GM10266 (cell line): ENCODE data around the gene AHNAK2.
"Not testable (repeated sequence)": the region's sequence is repeated elsewhere in the genome, so short reads cannot be mapped to it uniquely, and the experiment has no call there.

Source experiments
- DNase-seq: peaks from one replicate; pipeline ENCODE4 v3.0.0; 2012; ENCODE audit errors: extremely low spot score
- CTCF ChIP-seq: IDR thresholded peaks from 2 replicates; pipeline ENCODE4 v1.5.1; 2012; ENCODE audit warnings: mild to moderate bottlenecking, low read depth; ENCODE audit not compliant: control insufficient read depth, insufficient read depth; ENCODE audit errors: missing control alignments

AHNAK2 gene

DNA sequence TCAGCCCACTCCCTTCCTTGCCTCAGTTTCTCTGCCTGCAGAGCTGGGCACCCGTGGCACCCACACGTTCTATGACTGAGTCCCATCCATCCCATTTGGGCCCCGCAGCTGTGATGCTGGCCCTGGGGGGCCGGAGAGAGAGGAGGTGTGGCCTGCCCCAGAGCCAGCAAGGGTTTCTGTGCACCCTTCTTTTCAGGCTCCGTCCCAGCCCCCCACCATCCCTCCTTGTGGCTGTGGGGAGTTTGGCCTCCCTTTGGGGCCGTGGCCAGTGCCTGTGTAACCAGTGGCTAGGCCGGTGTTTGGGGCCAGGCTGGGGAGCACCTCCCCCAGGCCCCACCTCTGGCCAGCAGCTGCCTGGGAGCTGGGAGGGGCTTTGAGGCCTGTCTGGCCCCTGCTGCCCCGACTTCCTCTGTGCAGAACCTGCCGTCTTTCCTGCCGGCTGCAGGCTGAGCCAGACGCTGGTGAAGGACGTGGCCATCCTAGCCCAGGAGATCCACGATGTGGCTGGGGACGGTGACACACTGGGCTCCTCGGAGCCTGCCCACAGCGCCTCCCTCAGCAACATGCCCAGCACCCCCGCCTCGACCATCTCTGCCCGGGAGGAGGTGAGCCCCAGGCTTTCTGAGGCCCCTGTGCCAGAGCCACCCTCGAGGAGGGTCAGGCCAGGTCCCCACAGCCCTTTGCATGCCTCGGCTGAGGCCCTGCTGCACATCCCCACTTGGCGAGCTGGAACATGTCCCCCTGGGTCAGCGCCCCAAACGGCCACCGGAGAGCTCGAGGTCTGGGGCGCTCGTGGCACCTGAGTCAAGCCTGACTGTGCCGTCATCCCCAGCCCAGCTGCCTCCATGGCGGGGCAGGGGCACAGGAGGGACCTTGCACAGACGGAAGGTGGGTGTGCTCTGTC lies 85.4 kb downstream of the AHNAK2 start:
- DNase-seq = no peak
- TF ChIP-seq CTCF = no peak

- TF ChIP-seq CTCF = no peak
- no peak for DNase-seq
These were observed 86.3 kb downstream of the AHNAK2 start for GRCh38 chr14:104891664-104892530.

DNA sequence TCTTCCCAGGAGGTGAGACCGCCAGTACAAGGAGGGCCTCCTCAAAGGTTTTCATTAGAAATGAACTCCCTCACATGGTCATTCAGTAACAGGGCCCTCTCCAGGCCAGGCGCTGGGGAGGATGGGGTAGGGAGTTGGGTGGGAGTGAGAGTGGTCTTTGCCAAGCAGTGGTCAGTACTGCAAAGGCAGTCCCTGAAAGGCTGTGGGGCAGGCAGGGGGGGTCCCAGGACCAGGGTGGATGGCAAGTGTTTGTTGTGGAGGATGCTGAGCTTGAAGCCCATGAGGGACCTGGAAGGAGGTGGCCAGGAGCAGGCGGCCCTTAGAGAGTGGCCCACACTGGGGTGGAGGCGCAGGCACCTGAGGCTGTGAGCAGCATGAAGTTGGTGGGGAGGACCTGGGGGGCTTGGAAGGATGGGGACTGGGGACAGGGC lies 87.0 kb downstream of the AHNAK2 start:
- no peak for DNase-seq
- TF ChIP-seq CTCF = no peak

GRCh38 chr14:104890292-104890691 lies 87.9 kb downstream of the AHNAK2 start:
- DNase-seq = not testable (repeated sequence)

GRCh38 chr14:104889375-104889757 lies 88.8 kb downstream of the AHNAK2 start:
- no peak for DNase-seq
- no peak for TF ChIP-seq CTCF

GRCh38 chr14:104888489-104889374 lies 89.4 kb downstream of the AHNAK2 start:
- no peak for DNase-seq
- no peak for TF ChIP-seq CTCF
